Right lobe of liver (tissue), 6 donors: ENCODE results near the gene BACE1-AS. TPM values are rescaled to one million over a fixed set of nuclear protein-coding genes. Genes with fewer than 3 reads are reported as not detected.
"Not testable (repeated sequence)": the region's sequence is repeated elsewhere in the genome, so short reads cannot be mapped to it uniquely, and the experiment has no call there.

Experiments used
- ATAC-seq, 4 donors: fragments of 200-7000 bp; cut with Tn5 transposase; one replicate each; pipeline ENCODE4 v1.9.1; 2020; ENCODE audit warnings: mild to moderate bottlenecking in 4 of 4, moderate library complexity in 4 of 4
- DNase-seq, 3 donors: peaks; one replicate each; pipeline ENCODE4 v3.0.0-alpha.2; 2020
- H3K27ac ChIP-seq, 3 donors: fragments of 200-600 bp; one replicate each; pipeline ENCODE4 v1.8.0; 2022
- H3K27me3 ChIP-seq, 2 donors: fragments of 200-600 bp; one replicate each; pipeline ENCODE4 v1.8.0; 2022
- H3K36me3 ChIP-seq, 4 donors: fragments of 200-600 bp; sonication (generic) in 1 of 4; one replicate each; pipeline versions ENCODE4 v1.5.1 to v1.8.0; 2017 to 2022; ENCODE audit warnings: control low read depth in 1 of 4
- H3K4me1 ChIP-seq, 4 donors: fragments of 200-600 bp; sonication (generic) in 1 of 4; one replicate each; pipeline versions ENCODE4 v1.5.1 to v1.8.0; 2017 to 2022; ENCODE audit warnings: control low read depth in 1 of 4
- H3K4me3 ChIP-seq, 3 donors: fragments of 200-600 bp; one replicate each; pipeline ENCODE4 v1.8.0; 2022
- H3K9me3 ChIP-seq, 4 donors: fragments of 200-600 bp; sonication (generic) in 1 of 4; one replicate each; pipeline versions ENCODE4 v1.5.1 to v1.8.0; 2017 to 2022; ENCODE audit warnings: control low read depth in 1 of 4
- POLR2A ChIP-seq: fragments of 450-650 bp; IDR thresholded peaks from one replicate; pipeline ENCODE4 v1.6.1; 2017; ENCODE audit warnings: antibody characterized with exemption, mild to moderate bottlenecking
- whole genome bisulfite sequencing: methylation state at CpG from one replicate; pipeline ENCODE4 v1.1.6; 2018; ENCODE audit warnings: low coverage, low lambda C conversion rate; ENCODE audit not compliant: insufficient coverage; ENCODE audit errors: missing lambda C conversion rate; 5-methylcytosine and 5-hydroxymethylcytosine counted together
- intact Hi-C, 2 donors: fragments of 100-400 bp; cut with DNase I; formaldehyde crosslinking; loops; one replicate each; pipeline versions ENCODE4 v1.11.2 to v1.14.1; 2022
- total RNA-seq, 6 experiments: library from RNA; depleted of rRNA in 2 of 6; stranded (reverse); fragments of >200 nt in 2 of 6; fragmentation: NEBNext Ultra II Directional in 3 of 6; extraction: Animal tissue kit (Norgen Biotek cat#: 25700) in 3 of 6; gene quantifications; one replicate each; pipeline versions ENCODE4 v1.1.0 to v1.2.4, GENCODE V29; 2016 to 2023
- TF ChIP-seq, protein P1 (sequence below), 4 donors: fragments of 200-600 bp in 3 of 4; fragments of 450-650 bp in 1 of 4; IDR thresholded peaks; one replicate each; pipeline versions ENCODE4 v1.5.1 to v1.8.0; 2016 to 2022; ENCODE audit warnings: antibody characterized with exemption in 4 of 4, mild to moderate bottlenecking in 2 of 4
- donor health status: DM: no; HTN: yes; CAD: no.
- donor health status: DM: no; HTN: no; CAD: no.
- donor health status: DM: no; HTN: no; CAD: no.
- donor health status: DM: no; HTN: yes; CAD: no.
- donor health status: DM: no; HTN: yes; CAD: no.

BACE1-AS gene
- total RNA-seq, 6 experiments from 2014 or later, result 0.75 to 2.9 (median 2.1) TPM

- H3K4me3 ChIP-seq, result no peak overlapping the region
- no peaks in the 10 kb centered on the region for H3K36me3 ChIP-seq
- H3K9me3 ChIP-seq, result no peaks in the 10 kb centered on the region
- no peak overlapping the region for H3K27ac ChIP-seq
- intact Hi-C loops, result no loop called here
- ATAC-seq, result no peak
- no peaks in the 10 kb centered on the region for H3K27me3 ChIP-seq
- no peak for DNase-seq
- no peak for TF ChIP-seq POLR2A
- TF ChIP-seq, protein P1, sequence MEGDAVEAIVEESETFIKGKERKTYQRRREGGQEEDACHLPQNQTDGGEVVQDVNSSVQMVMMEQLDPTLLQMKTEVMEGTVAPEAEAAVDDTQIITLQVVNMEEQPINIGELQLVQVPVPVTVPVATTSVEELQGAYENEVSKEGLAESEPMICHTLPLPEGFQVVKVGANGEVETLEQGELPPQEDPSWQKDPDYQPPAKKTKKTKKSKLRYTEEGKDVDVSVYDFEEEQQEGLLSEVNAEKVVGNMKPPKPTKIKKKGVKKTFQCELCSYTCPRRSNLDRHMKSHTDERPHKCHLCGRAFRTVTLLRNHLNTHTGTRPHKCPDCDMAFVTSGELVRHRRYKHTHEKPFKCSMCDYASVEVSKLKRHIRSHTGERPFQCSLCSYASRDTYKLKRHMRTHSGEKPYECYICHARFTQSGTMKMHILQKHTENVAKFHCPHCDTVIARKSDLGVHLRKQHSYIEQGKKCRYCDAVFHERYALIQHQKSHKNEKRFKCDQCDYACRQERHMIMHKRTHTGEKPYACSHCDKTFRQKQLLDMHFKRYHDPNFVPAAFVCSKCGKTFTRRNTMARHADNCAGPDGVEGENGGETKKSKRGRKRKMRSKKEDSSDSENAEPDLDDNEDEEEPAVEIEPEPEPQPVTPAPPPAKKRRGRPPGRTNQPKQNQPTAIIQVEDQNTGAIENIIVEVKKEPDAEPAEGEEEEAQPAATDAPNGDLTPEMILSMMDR (IDR thresholded peaks at IDR 0.05), result no peak
- 90% methylated on average over 2 of the region's 2 CpGs for WGBS
- no peaks in the 10 kb centered on the region for H3K4me1 ChIP-seq
Measured at GRCh38 chr11:117265745-117266144, 25.4 kb upstream of the BACE1-AS start.

- DNase-seq (no peak), ATAC-seq (no peak)
- intact Hi-C loops, result no loop called here
- Histone ChIP-seq H3K36me3 (no peaks in the 10 kb centered on the region), H3K27me3 (no peaks in the 10 kb centered on the region), H3K4me1 (no peaks in the 10 kb centered on the region), H3K27ac (no peak overlapping the region), H3K9me3 (no peaks in the 10 kb centered on the region), H3K4me3 (no peak overlapping the region)
- TF ChIP-seq POLR2A, result no peak
- TF ChIP-seq, protein P1 (IDR thresholded peaks at IDR 0.05), result no peak
- 80% methylated on average over 2 of the region's 2 CpGs for WGBS
Measured at GRCh38 chr11:117269856-117270255, 21.3 kb upstream of the BACE1-AS start.

DNA sequence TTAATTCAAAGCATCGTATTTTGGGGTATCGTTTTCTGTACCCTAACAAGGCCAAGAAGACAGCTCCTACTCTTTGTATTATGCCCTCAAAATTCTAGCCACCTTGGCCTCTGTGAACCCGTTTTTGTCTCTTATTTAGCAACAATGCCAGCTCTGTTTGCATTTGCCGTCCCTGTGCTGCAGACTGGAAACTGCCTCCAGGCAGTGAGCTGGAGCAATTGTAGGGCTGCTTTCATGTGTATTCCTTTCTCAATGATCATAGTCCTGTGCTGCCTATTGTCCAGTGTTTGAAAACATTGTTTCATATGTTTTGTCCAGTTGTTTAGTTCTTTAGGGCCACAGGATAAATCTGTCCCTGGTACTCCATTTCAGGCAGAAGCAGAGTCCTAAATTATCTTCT lies 19.9 kb upstream of the BACE1-AS start:
- Histone ChIP-seq H3K27me3 (no peaks in the 10 kb centered on the region), H3K4me3 (no peak overlapping the region), H3K9me3 (no peaks in the 10 kb centered on the region), H3K4me1 (no peaks in the 10 kb centered on the region), H3K27ac (no peak overlapping the region), H3K36me3 (no peaks in the 10 kb centered on the region)
- 90% methylated on average over 4 of the region's 4 CpGs for WGBS
- ATAC-seq (no peak), DNase-seq (no peak)
- intact Hi-C loops, result no loop called here
- TF ChIP-seq POLR2A, result no peak
- TF ChIP-seq, protein P1 (IDR thresholded peaks at IDR 0.05), result no peak

DNA sequence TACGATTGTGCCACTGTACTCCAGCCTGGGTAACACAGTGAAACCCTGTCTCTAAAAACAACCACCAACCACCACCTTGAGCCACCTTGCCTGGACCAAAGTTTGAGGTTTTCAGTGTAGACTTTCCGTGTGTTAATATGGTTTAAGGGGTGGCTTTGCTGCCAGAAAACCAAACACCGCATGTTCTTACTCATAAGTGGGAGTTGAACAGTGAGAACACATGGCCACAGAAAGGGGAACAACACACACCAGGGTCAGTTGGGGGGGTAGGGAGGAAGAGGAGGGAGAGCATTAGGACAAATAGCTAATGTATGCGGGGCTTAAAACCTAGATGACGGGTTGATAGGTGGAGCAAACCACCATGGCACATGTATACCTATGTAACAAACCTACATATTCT lies 19.0 kb upstream of the BACE1-AS start:
- intact Hi-C loops, H3K4me1 ChIP-seq, H3K9me3 ChIP-seq, ATAC-seq, H3K4me3 ChIP-seq, H3K27ac ChIP-seq, H3K27me3 ChIP-seq, H3K36me3 ChIP-seq, DNase-seq: not testable (repeated sequence)
- WGBS, result 82% methylated on average over 5 of the region's 5 CpGs

DNA sequence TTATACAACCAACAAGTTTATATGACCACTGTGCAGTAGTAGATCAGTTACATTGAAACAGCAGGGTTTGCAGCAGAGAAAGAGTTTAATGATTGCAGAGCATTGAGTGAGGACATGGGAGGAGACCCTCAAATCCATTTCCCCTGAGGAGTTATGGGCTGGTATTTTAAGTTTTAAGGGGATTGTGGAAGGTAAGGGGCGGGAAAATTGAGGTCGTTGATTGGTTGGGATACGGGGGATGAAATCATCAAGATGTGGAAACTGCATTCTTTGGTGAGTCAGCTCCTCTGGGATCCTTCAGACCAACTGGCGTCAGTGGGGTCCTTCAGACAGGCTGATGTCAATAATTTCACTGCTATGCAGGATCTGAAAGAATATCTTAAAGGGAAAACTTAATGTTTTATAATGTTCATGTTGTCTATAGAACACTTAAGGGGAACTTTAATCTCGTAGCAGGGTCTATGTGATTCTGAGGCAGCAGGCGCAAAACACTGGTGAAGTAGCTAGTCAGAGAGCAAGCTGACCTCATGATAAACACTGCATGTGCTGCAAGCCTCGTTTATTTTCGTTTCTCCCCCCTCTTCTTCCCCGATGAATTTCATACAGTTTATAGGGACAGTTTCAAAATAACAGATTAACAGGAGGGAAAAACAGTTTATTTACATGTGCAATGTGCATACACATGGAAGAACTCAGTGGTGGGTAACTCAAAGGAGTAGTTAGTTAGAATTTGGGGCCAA lies 17.4 kb upstream of the BACE1-AS start:
- no peaks in the 10 kb centered on the region for H3K27me3 ChIP-seq
- no peak for ATAC-seq
- no peaks in the 10 kb centered on the region for H3K36me3 ChIP-seq
- 85% methylated on average over 8 of the region's 9 CpGs for WGBS
- TF ChIP-seq, protein P1 (IDR thresholded peaks at IDR 0.05), result no peak
- no peak for TF ChIP-seq POLR2A
- H3K4me3 ChIP-seq, result no peak overlapping the region
- intact Hi-C loops, result no loop called here
- H3K4me1 ChIP-seq, result no peaks in the 10 kb centered on the region
- DNase-seq, result no peak
- H3K9me3 ChIP-seq, result no peaks in the 10 kb centered on the region
- no peak overlapping the region for H3K27ac ChIP-seq
